Uterus (tissue), 4 donors: ENCODE data around the gene MAP3K6. TPM values are rescaled to one million over a fixed set of nuclear protein-coding genes. Genes with fewer than 3 reads are reported as not detected.

ENCODE experiments used
- DNase-seq, 2 donors: peaks; one replicate each; pipeline ENCODE4 v3.0.0-alpha.2; 2019 to 2020
- H3K27ac ChIP-seq, 2 donors: fragments of 200-600 bp; sonication (generic); 1 replicate in 1 of 2; 2 replicates in 1 of 2; pipeline ENCODE4 v1.5.1; 2016 to 2018
- H3K27me3 ChIP-seq, 2 donors: fragments of 200-600 bp; sonication (generic); one replicate each; pipeline ENCODE4 v1.5.1; 2018 to 2019; ENCODE audit warnings: control low read depth in 1 of 2
- H3K36me3 ChIP-seq, 2 donors: fragments of 200-600 bp; sonication (generic); one replicate each; pipeline ENCODE4 v1.5.1; 2019; ENCODE audit warnings: control low read depth in 1 of 2
- H3K4me1 ChIP-seq, 2 donors: fragments of 200-600 bp; sonication (generic); one replicate each; pipeline ENCODE4 v1.5.1; 2018 to 2019; ENCODE audit warnings: control low read depth in 1 of 2
- H3K4me3 ChIP-seq, 2 donors: fragments of 200-600 bp; sonication (generic); 1 replicate in 1 of 2; 2 replicates in 1 of 2; pipeline ENCODE4 v1.5.1; 2018 to 2019; ENCODE audit warnings: mild to moderate bottlenecking in 1 of 2
- H3K9me3 ChIP-seq, 2 donors: fragments of 200-600 bp; sonication (generic); one replicate each; pipeline ENCODE4 v1.5.1; 2019; ENCODE audit warnings: control low read depth in 1 of 2
- POLR2A ChIP-seq, 2 donors: fragments of 450-650 bp; IDR thresholded peaks; one replicate each; pipeline ENCODE4 v1.6.1; 2016; ENCODE audit warnings: antibody characterized with exemption in 2 of 2, mild to moderate bottlenecking in 1 of 2, moderate library complexity in 1 of 2
- intact Hi-C: fragments of 100-400 bp; cut with DNase I; formaldehyde crosslinking; loops from one replicate; pipeline ENCODE4 v1.15.1; 2023; ENCODE audit warnings: low total_unique reads
- total RNA-seq, 4 donors: library from RNA; depleted of rRNA in 3 of 4; stranded (reverse); fragments of >200 nt in 3 of 4; gene quantifications; one replicate each; pipeline versions ENCODE4 v1.1.0 to v1.2.4, GENCODE V29; 2014 to 2023
- TF ChIP-seq, protein P1 (sequence below), 4 experiments: fragments of 200-600 bp in 2 of 4; fragments of 450-650 bp in 2 of 4; sonication (generic) in 2 of 4; IDR thresholded peaks; one replicate each; pipeline ENCODE4 v1.5.1; 2016 to 2019; ENCODE audit warnings: antibody characterized with exemption in 4 of 4, mild to moderate bottlenecking in 2 of 4, moderate library complexity in 1 of 4
- donor health status: DM: yes; HTN: yes; CAD: no.

MAP3K6 gene
- total RNA-seq, 4 donors from 2014 or later = 10.9 to 124 (median 16.5) TPM

DNA sequence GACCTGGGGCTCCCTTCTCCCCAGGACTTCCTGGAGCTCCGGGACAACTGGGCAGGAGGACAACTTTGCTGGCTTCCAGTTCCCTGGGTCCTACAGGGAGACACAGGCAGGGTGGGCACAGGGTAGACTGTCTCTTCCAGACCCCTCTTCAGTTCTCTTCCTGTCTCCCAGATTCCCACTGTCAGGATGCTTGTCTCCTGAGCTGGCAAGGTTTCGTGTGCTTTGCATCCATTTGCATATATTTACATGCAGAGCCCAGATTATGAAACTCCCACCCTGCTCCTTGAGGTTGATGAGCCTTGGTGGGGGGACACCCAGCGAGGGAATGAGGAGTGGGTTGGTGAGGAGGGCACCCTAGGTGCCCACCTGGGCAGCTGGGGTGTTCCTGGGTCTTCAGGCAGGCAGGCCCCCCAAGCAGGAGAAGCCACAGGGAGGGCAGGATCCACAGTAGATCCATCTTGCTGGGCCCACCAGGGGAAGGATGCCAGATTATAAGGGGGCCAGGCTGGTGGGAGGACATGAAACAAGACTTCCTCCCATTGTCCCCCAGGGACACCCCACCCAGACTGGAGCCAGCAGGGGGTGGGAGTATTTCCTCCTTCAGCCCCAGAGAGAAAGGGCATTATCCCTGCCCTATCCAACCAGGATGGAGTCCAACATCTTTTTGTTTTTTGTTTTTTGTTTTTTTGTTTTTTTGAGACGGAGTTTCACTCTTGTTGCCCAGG, 7.8 kb upstream of the MAP3K6 start, which contains the start of gene FCN3:
FCN3 (minus strand) TSS at position 463 of the 725 bp plus-strand sequence; CDS start at position 457, 6 bp downstream.
- no peak for DNase-seq
- Histone ChIP-seq H3K36me3 (no peaks in the 10 kb centered on the region), H3K4me3 (no peak within 1 kb of the TSS), H3K27me3 (no peaks in the 10 kb centered on the region), H3K27ac (no peak within 1 kb of the TSS), H3K9me3 (no peaks in the 10 kb centered on the region), H3K4me1 (no peaks in the 10 kb centered on the region)
- intact Hi-C loops = no loop called here
- no peak for TF ChIP-seq POLR2A (IDR thresholded peaks at IDR 0.05)
- TF ChIP-seq, protein P1, sequence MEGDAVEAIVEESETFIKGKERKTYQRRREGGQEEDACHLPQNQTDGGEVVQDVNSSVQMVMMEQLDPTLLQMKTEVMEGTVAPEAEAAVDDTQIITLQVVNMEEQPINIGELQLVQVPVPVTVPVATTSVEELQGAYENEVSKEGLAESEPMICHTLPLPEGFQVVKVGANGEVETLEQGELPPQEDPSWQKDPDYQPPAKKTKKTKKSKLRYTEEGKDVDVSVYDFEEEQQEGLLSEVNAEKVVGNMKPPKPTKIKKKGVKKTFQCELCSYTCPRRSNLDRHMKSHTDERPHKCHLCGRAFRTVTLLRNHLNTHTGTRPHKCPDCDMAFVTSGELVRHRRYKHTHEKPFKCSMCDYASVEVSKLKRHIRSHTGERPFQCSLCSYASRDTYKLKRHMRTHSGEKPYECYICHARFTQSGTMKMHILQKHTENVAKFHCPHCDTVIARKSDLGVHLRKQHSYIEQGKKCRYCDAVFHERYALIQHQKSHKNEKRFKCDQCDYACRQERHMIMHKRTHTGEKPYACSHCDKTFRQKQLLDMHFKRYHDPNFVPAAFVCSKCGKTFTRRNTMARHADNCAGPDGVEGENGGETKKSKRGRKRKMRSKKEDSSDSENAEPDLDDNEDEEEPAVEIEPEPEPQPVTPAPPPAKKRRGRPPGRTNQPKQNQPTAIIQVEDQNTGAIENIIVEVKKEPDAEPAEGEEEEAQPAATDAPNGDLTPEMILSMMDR (IDR thresholded peaks at IDR 0.05) = no peak

DNA sequence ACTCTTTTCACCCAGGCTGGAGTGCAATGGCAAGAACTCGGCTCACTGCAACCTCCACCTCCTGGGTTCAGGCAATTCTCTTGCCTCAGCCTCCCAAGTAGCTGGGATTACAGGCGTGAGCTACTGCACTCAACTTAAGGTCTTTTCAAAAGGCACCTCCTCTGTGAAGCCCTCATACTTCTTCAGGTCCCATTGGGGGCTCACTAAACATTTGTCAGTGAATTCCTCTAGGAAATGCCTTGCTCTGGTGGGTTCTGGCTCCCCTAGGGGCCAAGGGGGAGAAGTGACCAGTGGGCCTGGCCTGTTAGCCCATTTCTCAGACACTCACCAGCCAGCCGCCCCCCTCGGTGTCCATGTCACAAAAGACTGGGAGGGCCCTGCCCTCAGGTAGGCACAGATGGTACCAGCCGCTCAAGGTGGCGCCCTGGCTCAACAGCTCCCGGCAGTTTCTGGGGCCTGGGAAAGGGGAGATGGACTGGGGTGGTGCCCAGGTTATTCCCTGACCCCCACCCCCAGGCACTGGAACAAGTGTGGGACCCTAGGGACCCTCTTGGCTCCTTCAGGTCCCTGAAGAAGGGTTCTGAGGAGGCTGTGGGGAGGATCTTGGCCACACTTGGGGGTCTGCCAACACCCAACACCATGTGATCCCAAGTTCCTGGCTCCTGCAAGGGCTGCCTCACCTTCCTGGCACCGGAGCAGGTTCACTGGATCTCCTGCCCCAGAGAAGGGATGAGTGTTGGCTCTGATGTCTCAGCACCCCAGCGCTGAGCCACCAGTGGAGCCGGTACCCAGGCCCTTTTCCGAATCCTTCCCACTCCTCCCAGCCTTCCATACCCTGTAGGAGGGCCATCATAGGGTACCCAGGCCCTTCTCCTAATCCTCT, 6.3 kb upstream of the MAP3K6 start:
- H3K27me3 ChIP-seq = no peaks in the 10 kb centered on the region
- intact Hi-C loops = no loop called here
- H3K27ac ChIP-seq = no peak overlapping the region
- no peak for DNase-seq
- no peak for TF ChIP-seq POLR2A (IDR thresholded peaks at IDR 0.05)
- TF ChIP-seq, protein P1 (IDR thresholded peaks at IDR 0.05) = peak in 1 of 4 experiments; percentile 5
- no peaks in the 10 kb centered on the region for H3K36me3 ChIP-seq
- no peaks in the 10 kb centered on the region for H3K9me3 ChIP-seq
- H3K4me3 ChIP-seq = no peak overlapping the region
- no peaks in the 10 kb centered on the region for H3K4me1 ChIP-seq

DNA sequence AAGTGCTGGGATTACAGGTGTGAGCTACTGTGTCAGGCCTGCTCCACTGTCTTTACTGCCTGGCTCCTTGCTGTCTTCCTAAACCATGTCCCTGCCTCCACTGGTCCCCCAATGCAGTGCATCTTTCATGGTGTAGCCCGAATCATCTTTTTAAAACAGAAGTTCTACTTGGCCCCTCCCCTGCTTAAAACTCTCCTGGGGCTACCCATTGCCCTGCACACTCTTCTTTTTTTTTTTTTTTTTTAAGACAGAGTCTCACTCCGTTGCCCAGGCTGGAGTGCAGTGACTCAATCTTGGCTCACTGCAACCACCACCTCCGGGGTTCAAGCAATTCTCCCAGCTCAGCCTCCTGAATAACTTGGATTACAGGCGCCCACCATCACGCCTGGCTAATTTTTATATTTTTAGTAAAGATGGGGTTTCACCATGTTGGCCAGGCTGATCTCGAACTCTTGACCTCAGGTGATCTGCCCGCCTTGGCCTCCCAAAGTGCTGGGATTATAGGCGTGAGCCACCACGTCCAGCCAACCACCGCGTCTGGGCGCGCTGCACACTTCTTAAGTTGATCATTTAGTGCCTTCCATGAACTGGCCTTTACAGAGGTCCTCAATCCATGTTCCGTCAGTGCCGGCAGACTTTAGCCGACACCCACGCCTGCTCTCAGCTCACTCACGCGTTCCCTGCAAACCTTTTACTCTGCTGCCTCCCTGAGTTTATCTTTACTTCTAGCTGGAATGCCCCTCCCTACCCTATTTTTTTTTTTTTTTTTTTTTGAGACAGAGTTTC, 5.5 kb upstream of the MAP3K6 start:
- Histone ChIP-seq H3K4me1 (peaks cover 3 to 8% of the 10 kb centered on the region in 2 donors), H3K9me3 (no peaks in the 10 kb centered on the region), H3K27ac (no peak overlapping the region), H3K4me3 (no peak overlapping the region), H3K27me3 (no peaks in the 10 kb centered on the region), H3K36me3 (no peaks in the 10 kb centered on the region)
- TF ChIP-seq, protein P1 (IDR thresholded peaks at IDR 0.05) = peak in 1 of 4 experiments; percentile 19
- TF ChIP-seq POLR2A (IDR thresholded peaks at IDR 0.05) = no peak
- intact Hi-C loops = no loop called here
- no peak for DNase-seq

DNA sequence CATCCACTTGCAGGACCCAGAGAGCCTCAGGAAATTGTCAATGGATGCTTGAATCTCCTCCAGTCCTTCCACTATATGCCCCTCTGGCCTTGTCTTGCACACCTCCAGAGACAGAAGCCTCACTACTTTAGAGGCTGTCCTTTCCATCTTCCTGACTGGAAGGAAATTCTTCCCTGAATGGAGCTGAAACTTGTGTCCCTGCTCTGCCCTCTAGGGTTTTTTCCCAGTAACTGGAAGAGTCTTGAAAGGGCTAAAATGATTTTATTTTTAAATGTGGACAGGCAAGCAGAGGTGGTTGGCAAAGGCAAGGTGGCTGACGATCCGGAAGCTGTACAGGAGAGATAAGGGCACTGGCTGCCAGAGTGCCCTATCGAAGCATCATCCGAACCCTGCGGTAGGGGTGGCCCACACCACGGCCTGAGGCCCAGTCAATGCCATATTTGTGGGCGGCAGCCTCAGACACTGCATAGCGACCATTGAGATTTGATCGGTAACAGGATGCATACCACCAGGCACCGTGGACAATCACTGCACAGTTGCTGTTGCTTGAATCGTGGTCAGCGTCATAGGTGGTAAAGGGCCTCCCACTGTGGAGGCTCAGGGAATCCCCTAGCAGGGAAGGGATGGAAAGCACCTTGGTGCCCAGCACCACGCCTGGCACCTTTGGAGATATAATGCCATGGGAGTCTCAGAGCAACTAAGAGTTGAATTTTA, 2.3 kb upstream of the MAP3K6 start:
- DNase-seq = no peak
- no peaks in the 10 kb centered on the region for H3K27me3 ChIP-seq
- no peak for TF ChIP-seq POLR2A (IDR thresholded peaks at IDR 0.05)
- TF ChIP-seq, protein P1 (IDR thresholded peaks at IDR 0.05) = no peak
- H3K4me3 ChIP-seq = no peak overlapping the region
- intact Hi-C loops = no loop called here
- H3K27ac ChIP-seq = no peak overlapping the region
- H3K9me3 ChIP-seq = no peaks in the 10 kb centered on the region
- no peaks in the 10 kb centered on the region for H3K36me3 ChIP-seq
- H3K4me1 ChIP-seq = peaks cover 10 to 22% of the 10 kb centered on the region in 2 donors
